Measurements from ENCODE around the gene CMTM4.

CMTM4 gene

DNA sequence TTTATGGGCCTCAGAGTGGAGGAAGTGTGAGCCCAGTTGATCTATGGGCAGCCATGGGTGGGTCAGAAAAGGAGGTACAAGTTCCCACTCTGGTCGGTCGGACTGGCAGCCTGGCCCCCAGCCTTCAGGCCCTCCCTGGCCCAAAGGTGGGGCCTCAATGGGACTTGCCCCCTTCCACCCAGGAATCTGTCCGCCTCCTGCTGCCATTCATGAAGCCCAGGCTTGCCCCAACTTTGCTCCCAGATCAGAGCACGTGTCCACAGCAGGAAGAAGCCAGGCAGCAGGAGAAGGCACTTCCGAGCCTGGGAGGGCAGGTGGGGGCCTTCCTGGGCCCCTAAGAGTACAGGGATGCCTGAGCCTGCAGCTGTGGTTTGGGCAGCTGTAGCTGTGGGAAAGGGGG is 95.1 kb downstream of the CMTM4 start:
- H3K27ac ChIP-seq (ENCODE audit: low read depth, low read length), result no peak overlapping the region
- H3K27me3 ChIP-seq (ENCODE audit: low read length), result no peaks in the 10 kb centered on the region; the same call in 1 of the 2 replicates
- no peaks in the 10 kb centered on the region for H3K36me3 ChIP-seq (ENCODE audit: low read length)
- peaks cover 16% of the 10 kb centered on the region; the same call in 1 of the 2 replicates for H3K9me3 ChIP-seq (ENCODE audit: insufficient read depth, low read length)
- H4K20me1 ChIP-seq (ENCODE audit: low read depth, low read length), result no peaks in the 10 kb centered on the region
- H3K9ac ChIP-seq (ENCODE audit: low read length), result no peak overlapping the region
- TF ChIP-seq, protein P1, sequence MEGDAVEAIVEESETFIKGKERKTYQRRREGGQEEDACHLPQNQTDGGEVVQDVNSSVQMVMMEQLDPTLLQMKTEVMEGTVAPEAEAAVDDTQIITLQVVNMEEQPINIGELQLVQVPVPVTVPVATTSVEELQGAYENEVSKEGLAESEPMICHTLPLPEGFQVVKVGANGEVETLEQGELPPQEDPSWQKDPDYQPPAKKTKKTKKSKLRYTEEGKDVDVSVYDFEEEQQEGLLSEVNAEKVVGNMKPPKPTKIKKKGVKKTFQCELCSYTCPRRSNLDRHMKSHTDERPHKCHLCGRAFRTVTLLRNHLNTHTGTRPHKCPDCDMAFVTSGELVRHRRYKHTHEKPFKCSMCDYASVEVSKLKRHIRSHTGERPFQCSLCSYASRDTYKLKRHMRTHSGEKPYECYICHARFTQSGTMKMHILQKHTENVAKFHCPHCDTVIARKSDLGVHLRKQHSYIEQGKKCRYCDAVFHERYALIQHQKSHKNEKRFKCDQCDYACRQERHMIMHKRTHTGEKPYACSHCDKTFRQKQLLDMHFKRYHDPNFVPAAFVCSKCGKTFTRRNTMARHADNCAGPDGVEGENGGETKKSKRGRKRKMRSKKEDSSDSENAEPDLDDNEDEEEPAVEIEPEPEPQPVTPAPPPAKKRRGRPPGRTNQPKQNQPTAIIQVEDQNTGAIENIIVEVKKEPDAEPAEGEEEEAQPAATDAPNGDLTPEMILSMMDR (IDR thresholded peaks at IDR 0.05; ENCODE audit: insufficient read depth, low read length, poor library complexity, severe bottlenecking), result no peak
- no peak for TF ChIP-seq EZH2phosphoT487 (conservative IDR thresholded peaks at IDR 0.05; ENCODE audit: low read length)
- no peaks in the 10 kb centered on the region for H3K9me2 ChIP-seq (replicated peaks; ENCODE audit: insufficient read depth, low read length)
- H3K4me3 ChIP-seq (ENCODE audit: insufficient read depth, low read length, poor library complexity, severe bottlenecking), result no peak overlapping the region
- no peaks in the 10 kb centered on the region for H3F3A ChIP-seq (ENCODE audit: insufficient read depth)
- H3K79me2 ChIP-seq (ENCODE audit: insufficient read depth, low read length), result no peaks in the 10 kb centered on the region
- no peak overlapping the region for H3K4me2 ChIP-seq (ENCODE audit: low read depth, low read length, poor library complexity, severe bottlenecking)
- H2AFZ ChIP-seq (ENCODE audit: low read depth, low read length, severe bottlenecking), result no peak overlapping the region

DNA sequence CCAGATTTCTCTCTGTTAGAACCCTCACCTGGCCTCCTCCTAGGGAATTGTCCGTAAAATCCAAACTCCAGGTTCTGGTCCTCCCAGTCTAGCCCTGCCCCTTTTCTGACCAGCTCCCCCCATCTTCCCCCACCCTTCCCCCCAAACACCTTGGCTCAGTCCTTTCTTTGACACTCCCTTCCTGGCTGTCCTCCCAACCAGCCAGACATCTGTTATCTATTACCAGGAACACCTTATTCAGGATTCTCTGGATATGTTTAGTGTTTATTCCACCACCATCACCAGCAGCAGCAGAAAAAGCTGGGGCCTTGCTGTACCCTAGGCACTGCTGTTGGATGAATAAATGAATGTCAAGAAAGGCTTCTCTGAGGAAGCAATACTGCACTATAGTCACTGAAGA is 96.1 kb downstream of the CMTM4 start:
- H3F3A ChIP-seq (ENCODE audit: insufficient read depth), result no peaks in the 10 kb centered on the region
- no peak overlapping the region for H3K9ac ChIP-seq (ENCODE audit: low read length)
- no peaks in the 10 kb centered on the region for H3K79me2 ChIP-seq (ENCODE audit: insufficient read depth, low read length)
- H3K36me3 ChIP-seq (ENCODE audit: low read length), result no peaks in the 10 kb centered on the region
- no peak overlapping the region for H2AFZ ChIP-seq (ENCODE audit: low read depth, low read length, severe bottlenecking)
- TF ChIP-seq EZH2phosphoT487 (conservative IDR thresholded peaks at IDR 0.05; ENCODE audit: low read length), result no peak
- TF ChIP-seq, protein P1 (IDR thresholded peaks at IDR 0.05; ENCODE audit: insufficient read depth, low read length, poor library complexity, severe bottlenecking), result no peak
- no peak overlapping the region for H3K4me2 ChIP-seq (ENCODE audit: low read depth, low read length, poor library complexity, severe bottlenecking)
- no peaks in the 10 kb centered on the region; the same call in 1 of the 2 replicates for H3K27me3 ChIP-seq (ENCODE audit: low read length)
- peaks cover 16% of the 10 kb centered on the region; the same call in 1 of the 2 replicates for H3K9me3 ChIP-seq (ENCODE audit: insufficient read depth, low read length)
- no peaks in the 10 kb centered on the region for H4K20me1 ChIP-seq (ENCODE audit: low read depth, low read length)
- H3K4me3 ChIP-seq (ENCODE audit: insufficient read depth, low read length, poor library complexity, severe bottlenecking), result no peak overlapping the region
- no peaks in the 10 kb centered on the region for H3K9me2 ChIP-seq (replicated peaks; ENCODE audit: insufficient read depth, low read length)
- H3K27ac ChIP-seq (ENCODE audit: low read depth, low read length), result no peak overlapping the region

DNA sequence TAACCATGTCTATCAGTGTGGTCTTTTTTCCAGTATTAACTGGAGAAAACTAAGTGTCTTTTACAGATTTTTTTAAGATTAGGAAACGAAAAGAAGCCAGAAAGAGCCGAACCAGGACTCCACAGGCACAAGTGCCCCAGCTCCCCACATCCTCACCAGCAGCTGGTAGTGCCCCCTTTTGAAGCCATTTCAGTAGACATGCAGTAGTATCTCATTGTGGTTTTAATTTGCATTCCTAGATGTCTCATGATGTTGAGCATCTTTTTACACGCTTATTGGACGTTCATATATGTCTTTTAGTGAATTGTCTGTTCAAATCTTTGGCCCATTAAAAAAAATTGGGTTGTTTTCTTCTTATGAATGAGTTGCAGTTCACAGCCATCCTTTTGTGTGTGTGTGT is 96.8 kb downstream of the CMTM4 start:
- no peaks in the 10 kb centered on the region for H3K79me2 ChIP-seq (ENCODE audit: insufficient read depth, low read length)
- no peaks in the 10 kb centered on the region for H3K36me3 ChIP-seq (ENCODE audit: low read length)
- no peak for TF ChIP-seq EZH2phosphoT487 (conservative IDR thresholded peaks at IDR 0.05; ENCODE audit: low read length)
- TF ChIP-seq, protein P1 (IDR thresholded peaks at IDR 0.05; ENCODE audit: insufficient read depth, low read length, poor library complexity, severe bottlenecking), result no peak
- no peaks in the 10 kb centered on the region; the same call in 1 of the 2 replicates for H3K27me3 ChIP-seq (ENCODE audit: low read length)
- no peaks in the 10 kb centered on the region for H3F3A ChIP-seq (ENCODE audit: insufficient read depth)
- no peak overlapping the region for H3K9ac ChIP-seq (ENCODE audit: low read length)
- H2AFZ ChIP-seq (ENCODE audit: low read depth, low read length, severe bottlenecking), result no peak overlapping the region
- no peak overlapping the region for H3K27ac ChIP-seq (ENCODE audit: low read depth, low read length)
- H3K4me3 ChIP-seq (ENCODE audit: insufficient read depth, low read length, poor library complexity, severe bottlenecking), result no peak overlapping the region
- no peaks in the 10 kb centered on the region for H3K9me2 ChIP-seq (replicated peaks; ENCODE audit: insufficient read depth, low read length)
- no peak overlapping the region for H3K4me2 ChIP-seq (ENCODE audit: low read depth, low read length, poor library complexity, severe bottlenecking)
- no peaks in the 10 kb centered on the region for H4K20me1 ChIP-seq (ENCODE audit: low read depth, low read length)
- peaks cover 16% of the 10 kb centered on the region; the same call in 1 of the 2 replicates for H3K9me3 ChIP-seq (ENCODE audit: insufficient read depth, low read length)

Data from SU-DHL-6 (cell line).